Activated T-cell treated with anti-CD3 and anti-CD28 coated beads, Interleukin-2, amount 50 U/mL, for 4 hours (primary cell): ENCODE data around the gene ADGRD2. TPM values are rescaled to one million over a fixed set of nuclear protein-coding genes. Genes with fewer than 3 reads are reported as not detected.

Experiments
- ATAC-seq, 2 donors: fragments of 200-7000 bp; cut with Tn5 transposase; one replicate each; pipeline ENCODE4 v1.10.0; 2021
- DNase-seq: peaks from one replicate; pipeline ENCODE4 v3.0.0-alpha.2; 2020
- H3K27me3 Mint-ChIP-seq: one replicate; pipeline ENCODE4 v1.8.0; 2021; ENCODE audit warnings: low read depth, mixed read lengths
- H3K36me3 Mint-ChIP-seq: one replicate; pipeline ENCODE4 v1.8.0; 2022; ENCODE audit warnings: mixed read lengths; ENCODE audit not compliant: insufficient read depth
- H3K4me1 Mint-ChIP-seq: one replicate; pipeline ENCODE4 v1.8.0; 2021; ENCODE audit warnings: low read depth, mixed read lengths
- H3K4me3 Mint-ChIP-seq: one replicate; pipeline ENCODE4 v1.8.0; 2021; ENCODE audit warnings: mild to moderate bottlenecking, moderate library complexity, mixed read lengths
- H3K9me3 Mint-ChIP-seq: one replicate; pipeline ENCODE4 v1.8.0; 2021; ENCODE audit warnings: mixed read lengths
- total RNA-seq, 3 donors: library from RNA; stranded (reverse); gene quantifications; one replicate each; pipeline ENCODE4 v1.2.1, GENCODE V29; 2021

ADGRD2 gene
- not detected for total RNA-seq

DNA sequence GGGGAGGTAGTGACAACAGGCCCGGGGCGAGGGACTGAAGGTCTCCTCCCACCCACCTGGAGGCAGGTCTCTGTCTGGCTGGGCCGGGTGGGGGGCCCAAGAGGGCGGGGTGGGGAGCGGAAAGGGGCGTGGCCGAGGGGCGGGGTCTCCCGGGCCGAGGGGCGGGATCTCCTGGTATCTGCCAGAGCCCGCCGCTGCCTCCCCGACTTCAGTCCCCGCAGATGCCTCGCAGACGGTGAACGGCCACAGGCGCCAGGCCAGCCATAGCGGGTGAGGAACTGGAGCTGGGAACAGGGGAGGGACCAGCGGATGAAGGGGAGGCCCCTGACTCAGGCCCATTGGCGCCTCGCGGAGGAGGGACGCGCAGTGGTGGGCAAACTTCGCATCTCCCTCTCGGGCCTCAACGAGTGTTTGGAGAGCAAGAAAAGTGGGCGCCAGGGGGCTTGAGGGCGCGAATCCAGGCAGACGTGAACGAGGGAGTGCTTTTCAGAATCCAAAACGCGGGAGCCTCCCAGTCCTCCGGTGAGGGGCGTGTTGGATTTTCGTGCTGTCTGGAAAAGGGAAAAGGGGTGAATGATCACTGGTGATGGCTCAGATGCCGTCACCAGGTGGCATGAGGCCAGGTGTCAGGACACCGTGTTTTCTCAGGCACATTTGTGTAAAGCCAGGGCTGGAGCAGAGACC is at the start of gene ADGRD2:
ADGRD2 (plus strand) TSS at position 211 of the 684 bp plus-strand sequence. CDS start 1,216 bp downstream, outside the sequence.
- H3K27me3 Mint-ChIP-seq: peaks cover 41% of the 10 kb centered on the region
- H3K4me1 Mint-ChIP-seq: peaks cover 1% of the 10 kb centered on the region
- H3K36me3 Mint-ChIP-seq: no peaks in the 10 kb centered on the region
- no peak within 1 kb of the TSS for H3K4me3 Mint-ChIP-seq
- H3K9me3 Mint-ChIP-seq: no peaks in the 10 kb centered on the region
- DNase-seq (no peak), ATAC-seq (peak; percentile 25 to 36)

DNA sequence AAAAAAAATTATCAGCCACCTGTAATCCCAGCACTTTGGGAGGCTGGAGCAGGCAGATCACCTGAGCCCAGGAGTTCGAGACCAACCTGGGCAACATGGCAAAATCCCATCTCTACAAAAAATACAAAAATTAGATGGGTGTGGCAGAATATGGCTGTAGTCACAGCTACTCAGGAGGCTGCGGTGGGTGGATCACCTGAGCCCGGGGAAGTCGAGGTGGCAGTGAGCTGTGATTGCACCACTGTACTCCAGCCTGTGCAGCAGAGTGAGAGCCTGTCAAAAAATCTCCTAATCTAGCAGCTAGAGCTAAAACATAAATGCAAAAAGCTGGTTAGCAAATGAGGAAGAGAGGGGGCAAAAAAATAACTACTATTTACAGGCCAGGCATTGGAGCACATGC is 47.0 kb upstream of the ADGRD2 start:
- Mint-ChIP-seq H3K4me3 (no peak overlapping the region), H3K36me3 (peaks cover 40% of the 10 kb centered on the region), H3K4me1 (peaks cover 25% of the 10 kb centered on the region), H3K27me3 (no peaks in the 10 kb centered on the region), H3K9me3 (no peaks in the 10 kb centered on the region)
- ATAC-seq: no peak
- DNase-seq: no peak

- Mint-ChIP-seq H3K27me3 (no peaks in the 10 kb centered on the region), H3K36me3 (peaks cover 58% of the 10 kb centered on the region), H3K4me3 (no peak overlapping the region), H3K4me1 (peaks cover 43% of the 10 kb centered on the region), H3K9me3 (no peaks in the 10 kb centered on the region)
- DNase-seq: no peak
- no peak for ATAC-seq
Measured at GRCh38 chr9:124409410-124409809, 40.8 kb upstream of the ADGRD2 start.

- Mint-ChIP-seq H3K4me3 (no peak overlapping the region), H3K4me1 (peaks cover 48% of the 10 kb centered on the region), H3K36me3 (peaks cover 57% of the 10 kb centered on the region), H3K9me3 (no peaks in the 10 kb centered on the region), H3K27me3 (no peaks in the 10 kb centered on the region)
- DNase-seq (no peak), ATAC-seq (no peak)
Measured at GRCh38 chr9:124410321-124410913, 39.8 kb upstream of the ADGRD2 start.

GRCh38 chr9:124411514-124412227 is 38.6 kb upstream of the ADGRD2 start:
- no peak overlapping the region for H3K4me3 Mint-ChIP-seq
- H3K9me3 Mint-ChIP-seq: no peaks in the 10 kb centered on the region
- H3K27me3 Mint-ChIP-seq: no peaks in the 10 kb centered on the region
- H3K4me1 Mint-ChIP-seq: peaks cover 49% of the 10 kb centered on the region
- H3K36me3 Mint-ChIP-seq: peaks cover 53% of the 10 kb centered on the region
- DNase-seq (no peak), ATAC-seq (no peak)

- no peaks in the 10 kb centered on the region for H3K9me3 Mint-ChIP-seq
- peaks cover 53% of the 10 kb centered on the region for H3K36me3 Mint-ChIP-seq
- peaks cover 49% of the 10 kb centered on the region for H3K4me1 Mint-ChIP-seq
- ATAC-seq: no peak
- no peak for DNase-seq
- H3K4me3 Mint-ChIP-seq: no peak overlapping the region
- no peaks in the 10 kb centered on the region for H3K27me3 Mint-ChIP-seq
Measured at GRCh38 chr9:124412228-124412575, 38.0 kb upstream of the ADGRD2 start.

- DNase-seq (no peak), ATAC-seq (no peak)
- H3K9me3 Mint-ChIP-seq: no peaks in the 10 kb centered on the region
- H3K4me1 Mint-ChIP-seq: peaks cover 43% of the 10 kb centered on the region
- peaks cover 40% of the 10 kb centered on the region for H3K36me3 Mint-ChIP-seq
- peak overlapping the region; percentile 94 for H3K4me3 Mint-ChIP-seq
- H3K27me3 Mint-ChIP-seq: no peaks in the 10 kb centered on the region
Measured at GRCh38 chr9:124414612-124415011, 35.6 kb upstream of the ADGRD2 start.

- H3K27me3 Mint-ChIP-seq: no peaks in the 10 kb centered on the region
- peaks cover 40% of the 10 kb centered on the region for H3K4me1 Mint-ChIP-seq
- ATAC-seq: peak; percentile 95 to 96
- DNase-seq: peak; percentile 96
- peaks cover 38% of the 10 kb centered on the region for H3K36me3 Mint-ChIP-seq
- H3K9me3 Mint-ChIP-seq: no peaks in the 10 kb centered on the region
- H3K4me3 Mint-ChIP-seq: peak within 1 kb of the TSS; percentile 94
Measured at GRCh38 chr9:124415102-124415851, 35.0 kb upstream of the ADGRD2 start, which contains the start of gene PSMB7. Gene PSMB7, minus strand, starts transcription at chr9:124415442. Its CDS starts 17 bp downstream, at chr9:124415425.

DNA sequence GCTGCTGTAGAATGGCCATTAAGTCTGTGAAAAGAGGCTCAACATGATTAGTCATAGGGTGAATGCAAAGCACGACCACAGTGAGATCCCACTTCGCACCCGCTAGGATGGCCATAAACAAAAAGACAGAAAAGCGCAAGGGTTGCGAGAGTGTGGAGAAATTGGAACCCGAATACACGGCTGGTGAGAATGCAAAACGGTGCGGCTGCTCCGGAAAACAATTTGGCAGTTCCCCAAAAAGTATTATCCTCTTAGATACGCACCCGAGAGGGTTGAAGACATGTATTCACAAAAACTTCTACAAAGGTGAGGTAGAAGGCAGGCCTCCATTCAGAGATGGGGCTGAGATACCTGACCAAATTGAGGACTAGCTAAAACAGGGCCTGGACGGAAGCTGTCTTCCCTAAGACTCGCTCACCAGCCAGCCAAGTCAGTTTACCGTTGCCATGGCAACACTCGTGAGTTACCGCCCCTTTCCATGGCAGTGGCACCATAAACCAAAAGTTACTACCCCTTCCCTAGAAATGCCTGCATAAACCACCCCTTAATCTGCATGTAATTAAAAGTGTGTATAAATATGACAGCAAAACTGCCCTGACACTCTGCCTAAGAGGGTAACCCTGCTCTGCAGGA is 34.3 kb upstream of the ADGRD2 start:
- H3K36me3 Mint-ChIP-seq: peaks cover 33% of the 10 kb centered on the region
- ATAC-seq (peak in 1 of 2 donors; percentile 2), DNase-seq (no peak)
- no peaks in the 10 kb centered on the region for H3K9me3 Mint-ChIP-seq
- no peaks in the 10 kb centered on the region for H3K27me3 Mint-ChIP-seq
- peaks cover 36% of the 10 kb centered on the region for H3K4me1 Mint-ChIP-seq
- H3K4me3 Mint-ChIP-seq: peak overlapping the region; percentile 94

DNA sequence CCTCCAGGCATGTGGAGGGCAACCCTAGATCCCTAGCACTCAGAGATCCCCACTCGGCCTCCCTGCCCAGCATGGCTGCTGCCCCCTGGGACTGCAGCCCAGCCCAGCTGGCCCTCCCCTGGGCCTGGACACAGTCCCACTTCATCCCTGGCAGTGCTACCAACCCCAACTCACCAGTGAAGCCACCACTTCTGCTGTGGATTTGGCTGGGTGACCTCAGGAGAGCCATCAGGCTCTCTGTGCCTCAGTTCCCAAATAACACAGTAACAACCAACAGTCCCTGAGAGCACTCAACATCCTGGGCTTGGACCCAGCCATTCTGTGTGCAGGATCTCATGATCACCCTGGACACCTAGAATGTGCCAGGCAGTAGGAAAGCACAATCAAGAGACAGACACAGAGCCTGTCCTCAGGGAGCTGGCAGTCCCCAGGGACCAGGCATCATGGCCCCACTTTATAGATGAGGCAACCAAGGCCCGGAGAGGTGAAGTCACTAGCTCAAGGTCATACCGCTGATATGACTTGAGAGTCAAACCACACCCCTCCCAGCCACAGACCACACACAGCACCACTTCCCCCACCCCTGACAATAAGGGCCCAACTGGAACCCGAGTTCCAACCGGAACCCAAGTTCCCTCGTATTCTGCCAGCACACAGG is 30.3 kb upstream of the ADGRD2 start:
- ATAC-seq (no peak), DNase-seq (no peak)
- H3K36me3 Mint-ChIP-seq: no peaks in the 10 kb centered on the region

DNA sequence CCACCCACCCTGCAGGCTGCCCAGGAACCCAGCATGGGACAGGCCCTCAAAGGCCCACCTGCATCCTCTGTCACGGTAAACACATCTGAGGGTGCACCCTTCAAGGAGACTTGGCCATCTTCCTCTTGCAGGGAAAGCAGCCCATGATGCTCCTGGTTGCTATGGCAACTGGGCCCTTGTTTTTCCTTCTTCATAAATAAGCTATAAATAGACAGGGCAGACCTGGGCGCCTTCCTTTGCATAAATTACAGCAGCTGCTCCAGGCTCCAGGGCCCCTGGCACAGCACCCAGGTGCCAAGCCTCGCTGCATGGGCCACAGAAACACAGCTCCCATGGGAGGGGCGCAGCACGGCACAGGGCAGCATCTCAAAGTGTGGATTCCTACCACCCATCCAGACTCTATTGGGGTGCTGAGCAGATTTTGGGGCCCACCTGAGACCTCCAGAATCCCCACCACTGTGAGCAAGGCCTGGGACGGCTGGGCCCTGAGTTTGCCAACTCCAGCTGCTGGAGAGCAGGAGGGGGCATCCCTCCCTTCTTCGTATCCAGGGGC is 29.2 kb upstream of the ADGRD2 start:
- Mint-ChIP-seq H3K4me1 (peaks cover 3% of the 10 kb centered on the region), H3K27me3 (peaks cover 3% of the 10 kb centered on the region), H3K4me3 (no peak overlapping the region), H3K36me3 (no peaks in the 10 kb centered on the region), H3K9me3 (no peaks in the 10 kb centered on the region)
- ATAC-seq (no peak), DNase-seq (no peak)

More for the DNA sequence above, 30.3 kb upstream of the ADGRD2 start:
- H3K9me3 Mint-ChIP-seq: no peaks in the 10 kb centered on the region
- peaks cover 5% of the 10 kb centered on the region for H3K4me1 Mint-ChIP-seq
- no peak overlapping the region for H3K4me3 Mint-ChIP-seq
- H3K27me3 Mint-ChIP-seq: peaks cover 3% of the 10 kb centered on the region

DNA sequence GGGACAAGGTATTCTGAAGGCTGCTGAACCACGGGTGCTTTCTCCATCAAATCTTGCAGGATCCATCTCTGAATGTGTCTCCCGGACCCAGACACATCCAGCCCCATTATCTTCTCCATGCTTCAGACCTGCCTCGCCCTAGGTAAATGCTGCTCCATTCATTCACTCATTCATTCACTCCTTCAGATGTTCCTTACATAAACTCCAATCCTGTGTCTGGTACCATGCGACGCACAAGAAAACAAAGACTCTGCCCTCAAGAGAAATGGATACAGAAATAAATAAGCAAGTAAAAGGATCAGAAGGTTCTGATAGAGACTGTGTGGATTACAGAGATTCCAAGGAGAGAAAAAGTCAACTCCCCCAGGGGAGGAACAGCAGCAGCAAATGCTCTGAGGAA is 27.1 kb upstream of the ADGRD2 start:
- peaks cover 3% of the 10 kb centered on the region for H3K27me3 Mint-ChIP-seq
- H3K9me3 Mint-ChIP-seq: no peaks in the 10 kb centered on the region
- H3K4me1 Mint-ChIP-seq: peaks cover 3% of the 10 kb centered on the region
- ATAC-seq: no peak
- DNase-seq: no peak
- H3K36me3 Mint-ChIP-seq: no peaks in the 10 kb centered on the region
- H3K4me3 Mint-ChIP-seq: no peak overlapping the region

GRCh38 chr9:124423591-124423990 is 26.7 kb upstream of the ADGRD2 start:
- peaks cover 3% of the 10 kb centered on the region for H3K4me1 Mint-ChIP-seq
- H3K9me3 Mint-ChIP-seq: no peaks in the 10 kb centered on the region
- ATAC-seq: no peak
- H3K36me3 Mint-ChIP-seq: no peaks in the 10 kb centered on the region
- H3K4me3 Mint-ChIP-seq: no peak overlapping the region
- no peak for DNase-seq
- H3K27me3 Mint-ChIP-seq: peaks cover 3% of the 10 kb centered on the region
